DND-41 (cell line): Measurements from ENCODE around the gene JARID2.

Experiments
- CTCF ChIP-seq: IDR thresholded peaks from 2 replicates; pipeline ENCODE4 v1.5.1; 2012; ENCODE audit warnings: borderline replicate concordance, low read length, moderate library complexity, mild to moderate bottlenecking; ENCODE audit not compliant: poor library complexity, severe bottlenecking; ENCODE audit errors: extremely low read depth
- EZH2 ChIP-seq: IDR thresholded peaks from 3 replicates; pipeline ENCODE4 v1.6.1; 2012; ENCODE audit warnings: borderline replicate concordance, low read depth, mild to moderate bottlenecking, moderate library complexity, low read length, inconsistent platforms; ENCODE audit not compliant: severe bottlenecking

- no peak for TF ChIP-seq CTCF
- TF ChIP-seq EZH2: no peak
These were observed 226.8 kb downstream of the JARID2 start for GRCh38 chr6:15472621-15473020.
